ENCODE measurements around the gene ANKRD22.

Gene ANKRD22

GRCh38 chr10:88804083-88804812 is 47.4 kb downstream of the ANKRD22 start:
- FAIRE-seq = no peak
- no peak for DNase-seq (ENCODE audit: extremely low spot score, insufficient read length, low read depth)

DNA sequence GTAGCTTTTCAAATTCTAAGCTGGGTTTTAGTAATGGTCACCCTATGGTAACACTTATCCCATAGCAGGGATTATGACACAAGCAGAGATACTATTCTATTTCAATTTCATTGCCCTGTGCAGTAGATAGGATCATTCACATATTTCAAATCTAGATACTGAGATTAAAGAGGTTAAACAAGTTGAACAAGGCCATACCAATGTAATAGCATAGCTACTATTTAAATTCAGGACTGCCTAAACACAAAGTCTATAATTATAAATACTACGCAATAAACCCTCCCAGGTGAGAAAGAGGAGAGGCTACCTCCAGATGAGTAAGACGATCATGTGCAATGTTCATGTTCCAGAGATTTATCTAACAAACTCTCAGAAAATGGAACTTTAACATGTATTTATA is 48.0 kb downstream of the ANKRD22 start:
- FAIRE-seq (no peak), DNase-seq (ENCODE audit: extremely low spot score, insufficient read length, low read depth) (no peak)

DNA sequence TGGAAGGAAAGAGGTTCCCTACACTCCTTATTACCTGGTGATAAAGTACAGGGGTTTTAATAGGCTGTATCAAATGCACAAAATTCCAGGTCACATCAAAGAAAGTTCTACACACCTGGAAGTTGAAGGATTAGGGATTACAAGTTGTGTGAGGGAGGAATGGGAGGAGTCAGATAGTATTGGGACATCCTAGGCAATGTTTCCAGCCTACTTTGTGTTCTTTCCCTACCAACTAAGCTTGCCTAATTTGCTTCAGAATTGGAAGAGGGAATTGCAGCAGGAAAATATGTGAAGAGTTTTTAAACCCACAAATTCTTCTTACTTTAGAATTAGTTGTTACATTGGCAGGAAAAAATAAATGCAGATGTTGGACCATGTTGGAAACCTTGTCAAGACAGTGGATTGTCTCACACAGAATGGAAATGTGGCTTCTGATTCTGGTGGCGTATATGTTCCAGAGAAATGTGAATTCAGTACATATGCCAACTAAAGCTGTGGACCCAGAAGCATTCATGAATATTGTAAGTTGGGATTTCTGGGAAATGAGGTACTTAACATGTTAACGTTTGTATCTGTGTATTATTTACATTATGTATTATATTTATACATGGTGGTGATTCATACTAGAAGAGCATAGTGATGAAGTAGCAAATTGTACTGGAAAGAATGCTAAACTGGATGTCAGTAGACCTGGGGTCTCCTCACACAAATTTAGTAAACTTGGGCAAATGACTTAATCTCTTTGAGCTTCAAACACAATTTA is 48.9 kb downstream of the ANKRD22 start, which contains the start of gene LIPM:
Gene LIPM, plus strand, starts transcription at position 208 of the 763 bp plus-strand sequence. Its CDS starts 167 bp downstream, at position 375.
- DNase-seq (ENCODE audit: extremely low spot score, insufficient read length, low read depth) (no peak), FAIRE-seq (no peak)

GRCh38 chr10:88800152-88801125 is 51.2 kb downstream of the ANKRD22 start:
- no peak for FAIRE-seq
- DNase-seq (ENCODE audit: extremely low spot score, insufficient read length, low read depth) = no peak

GRCh38 chr10:88794731-88795130 is 56.9 kb downstream of the ANKRD22 start:
- DNase-seq (ENCODE audit: extremely low spot score, insufficient read length, low read depth) (no peak), FAIRE-seq (no peak)

- DNase-seq (ENCODE audit: extremely low spot score, insufficient read length, low read depth) = no peak
- peak; percentile 18 for FAIRE-seq
Observed at GRCh38 chr10:88793712-88794299, 57.8 kb downstream of the ANKRD22 start.

GRCh38 chr10:88792661-88793060 is 59.0 kb downstream of the ANKRD22 start:
- no peak for DNase-seq (ENCODE audit: extremely low spot score, insufficient read length, low read depth)
- peak; percentile 50 for FAIRE-seq

- FAIRE-seq (peak; percentile 67), DNase-seq (ENCODE audit: extremely low spot score, insufficient read length, low read depth) (no peak)
Observed at GRCh38 chr10:88791924-88792323, 59.7 kb downstream of the ANKRD22 start.

DNA sequence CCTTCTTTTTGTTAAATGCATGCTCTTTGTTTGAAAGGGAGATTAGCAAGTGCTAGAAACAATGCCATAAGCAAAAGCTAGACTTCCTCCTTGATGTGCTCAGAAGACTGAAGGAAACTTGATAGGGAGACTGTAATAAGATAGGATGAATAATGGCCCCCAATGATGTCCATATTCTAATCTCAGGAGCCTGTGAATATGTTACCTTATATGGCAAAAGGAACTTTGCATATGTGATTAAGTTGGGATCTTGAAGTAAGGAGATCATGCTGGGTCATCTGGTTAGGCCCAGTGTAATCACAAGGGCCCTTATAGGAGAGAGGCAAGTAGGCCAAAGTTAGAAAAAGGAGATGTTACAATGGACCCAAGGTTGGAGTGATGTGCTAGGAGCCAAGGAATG is 62.7 kb downstream of the ANKRD22 start:
- no peak for DNase-seq (ENCODE audit: extremely low spot score, insufficient read length, low read depth)
- no peak for FAIRE-seq

DNA sequence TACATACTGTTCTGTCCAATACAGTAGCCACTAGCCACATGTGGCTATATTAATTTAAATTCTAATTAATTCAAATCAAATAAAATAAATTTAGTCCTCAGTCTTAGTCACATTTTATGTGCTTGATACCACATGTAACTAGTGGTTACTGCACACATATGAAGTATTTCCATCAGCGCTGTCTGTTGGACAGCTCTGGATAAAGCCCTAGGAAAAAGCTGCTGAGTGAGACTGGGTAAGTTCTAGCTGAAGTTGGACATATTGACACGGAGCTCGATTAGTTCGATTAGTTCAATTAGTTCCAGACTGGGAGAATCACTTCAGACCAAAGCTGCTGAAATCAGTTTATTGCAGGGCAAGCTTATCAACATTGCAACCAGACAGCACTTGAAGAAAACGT is 64.2 kb downstream of the ANKRD22 start:
- no peak for FAIRE-seq
- no peak for DNase-seq (ENCODE audit: extremely low spot score, insufficient read length, low read depth)

DNA sequence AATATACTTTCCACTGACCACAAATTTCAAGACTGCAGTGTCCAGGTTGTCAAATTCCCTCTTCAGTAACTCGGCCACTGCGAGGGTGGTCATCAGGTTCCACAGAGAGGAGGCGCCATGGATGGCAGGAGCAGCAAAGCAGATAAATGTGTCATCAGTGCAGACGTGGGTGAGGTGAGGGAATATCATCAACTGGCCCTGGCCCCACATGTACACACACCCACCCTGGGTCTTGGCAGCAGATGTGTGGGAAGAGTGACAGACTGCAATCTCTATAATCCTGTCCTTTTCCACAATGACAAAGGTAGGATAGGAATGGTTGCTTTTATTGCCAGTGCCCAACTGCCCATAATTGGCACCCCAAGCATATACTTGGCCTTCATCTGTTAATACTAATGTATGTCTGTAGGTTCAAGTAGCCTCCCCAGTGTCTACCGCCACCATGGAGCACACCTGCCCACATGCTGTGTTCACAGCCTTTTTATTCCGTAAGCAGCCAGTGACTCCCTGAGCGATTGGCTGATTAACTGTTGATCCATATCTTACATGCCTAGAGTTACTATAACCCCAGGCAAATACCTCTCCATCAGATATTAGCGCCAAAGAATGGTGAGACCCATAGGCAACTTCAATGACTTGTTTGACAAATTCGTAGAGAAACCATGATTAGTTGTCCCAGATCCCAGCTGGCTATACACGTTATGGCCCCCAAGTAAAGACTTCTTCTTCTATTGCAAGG is 65.4 kb downstream of the ANKRD22 start:
- DNase-seq (ENCODE audit: extremely low spot score, insufficient read length, low read depth) (no peak), FAIRE-seq (no peak)

DNA sequence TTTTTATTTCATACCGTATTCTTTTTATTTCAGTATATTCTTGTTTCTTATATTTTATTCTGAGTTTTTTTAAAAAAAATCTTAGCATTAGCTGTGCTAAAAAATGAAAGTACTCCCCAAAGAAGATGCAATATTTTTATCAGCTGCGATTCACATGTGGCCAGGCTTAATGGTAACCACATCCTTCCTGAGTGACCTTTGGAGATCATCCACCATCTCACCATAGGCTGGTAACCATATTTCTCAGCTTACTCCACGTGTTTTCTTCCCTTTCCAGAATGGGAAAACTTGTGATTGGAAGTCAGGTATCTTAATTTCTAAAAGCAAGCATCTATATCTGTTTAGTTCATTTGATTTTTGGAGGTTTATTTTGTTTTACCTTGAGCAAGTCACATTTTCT is 67.9 kb downstream of the ANKRD22 start:
- peak; percentile 72 for FAIRE-seq
- DNase-seq (ENCODE audit: extremely low spot score, insufficient read length, low read depth) = no peak

DNA sequence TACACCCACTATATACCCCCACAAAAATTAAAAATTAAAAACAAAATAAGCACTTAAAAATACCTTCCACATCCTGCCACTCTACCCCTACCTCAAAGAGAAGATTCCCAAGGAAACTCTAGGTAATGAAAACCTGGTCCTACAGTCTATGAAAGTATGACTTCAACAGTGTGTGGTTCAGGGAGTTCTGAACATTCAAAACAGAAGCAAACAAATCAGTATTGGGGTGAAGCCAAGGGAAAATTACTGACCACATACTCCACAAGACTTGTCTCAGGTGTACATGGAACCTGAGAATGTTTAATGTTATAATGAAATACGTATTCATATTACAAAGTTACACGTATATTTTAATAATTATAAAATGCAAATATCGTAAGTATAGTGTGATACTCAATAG is 69.4 kb downstream of the ANKRD22 start:
- peak; percentile 39 for FAIRE-seq
- DNase-seq (ENCODE audit: extremely low spot score, insufficient read length, low read depth) = no peak

GRCh38 chr10:88781206-88781605 is 70.4 kb downstream of the ANKRD22 start:
- DNase-seq (ENCODE audit: extremely low spot score, insufficient read length, low read depth) (no peak), FAIRE-seq (no peak)

All from GM18507 (cell line).